IMR-90 (cell line): ENCODE measurements around the gene CMSS1. TPM values are rescaled to one million over a fixed set of nuclear protein-coding genes. Genes with fewer than 3 reads are reported as not detected.

Source experiments
- ATAC-seq: fragments of 200-7000 bp; cut with Tn5 transposase; 2 replicates; pipeline ENCODE4 v1.9.1; 2020; ENCODE audit warnings: low read depth, mild to moderate bottlenecking, moderate library complexity
- BruUV-seq: library from RNA; stranded (reverse); fragments of 400-500 nt; replicated peaks from 2 replicates; lab custom pipeline; 2021; lab: Mats Ljungman, UMichigan
- CTCF ChIA-PET: fragments of 300-600 bp; formaldehyde crosslinking; extraction: SDS; loops from one replicate; lab custom pipeline; 2021; ENCODE audit warnings: antibody characterized with exemption; lab: Yijun Ruan, JAX
- POLR2A ChIA-PET: fragments of 300-600 bp; sonication (Branson Sonifier 250); formaldehyde crosslinking; loops from one replicate; lab custom pipeline; 2022; ENCODE audit warnings: antibody characterized with exemption; ENCODE audit not compliant: unreplicated experiment; lab: Charles Lee
- DNase-seq: peaks from one replicate; pipeline ENCODE4 v3.0.0; 2013
- H2AFZ ChIP-seq: replicated peaks from 2 replicates; pipeline ENCODE3; 2013; ENCODE audit warnings: low read length, mild to moderate bottlenecking; ENCODE audit not compliant: poor library complexity
- H2AK5ac ChIP-seq: 2 replicates; pipeline ENCODE4 v1.6.1; 2013; ENCODE audit warnings: low read depth, low read length, inconsistent platforms
- H2AK9ac ChIP-seq: replicated peaks from 2 replicates; pipeline ENCODE3; 2013; ENCODE audit warnings: mild to moderate bottlenecking, low read depth, low read length, moderate library complexity; ENCODE audit not compliant: poor library complexity
- H2BK120ac ChIP-seq: 2 replicates; pipeline ENCODE4 v1.6.1; 2013; ENCODE audit warnings: low read depth, low read length, inconsistent platforms
- H2BK15ac ChIP-seq: 3 replicates; pipeline ENCODE4 v1.6.1; 2013; ENCODE audit warnings: low read depth, low read length, inconsistent platforms
- H2BK20ac ChIP-seq: 2 replicates; pipeline ENCODE4 v1.6.1; 2013; ENCODE audit warnings: low read depth, mild to moderate bottlenecking, inconsistent platforms, low read length, moderate library complexity
- H2BK5ac ChIP-seq: 2 replicates; pipeline ENCODE4 v1.6.1; 2013; ENCODE audit warnings: mild to moderate bottlenecking, low read depth, low read length, inconsistent platforms; ENCODE audit not compliant: poor library complexity, severe bottlenecking
- H3K14ac ChIP-seq: replicated peaks from 2 replicates; pipeline ENCODE4 v1.6.1; 2013; ENCODE audit warnings: low read depth, low read length, inconsistent platforms
- H3K18ac ChIP-seq: 2 replicates; pipeline ENCODE4 v1.6.1; 2013; ENCODE audit warnings: low read depth, low read length, control low read depth
- H3K23ac ChIP-seq: 2 replicates; pipeline ENCODE4 v1.6.1; 2013; ENCODE audit warnings: low read depth, low read length, inconsistent platforms
- H3K27ac ChIP-seq: 2 replicates; pipeline ENCODE4 v1.5.1; 2013; ENCODE audit warnings: mild to moderate bottlenecking, control low read depth, low read length; ENCODE audit not compliant: insufficient read depth
- H3K27me3 ChIP-seq: 2 replicates; pipeline ENCODE4 v1.6.1; 2013; ENCODE audit warnings: low read length; ENCODE audit not compliant: control insufficient read depth, insufficient read depth
- H3K36me3 ChIP-seq: 2 replicates; pipeline ENCODE4 v1.6.1; 2013; ENCODE audit warnings: low read length, mixed read lengths; ENCODE audit not compliant: control insufficient read depth, insufficient read depth
- H3K4ac ChIP-seq: 2 replicates; pipeline ENCODE4 v1.6.1; 2013; ENCODE audit warnings: low read depth, low read length, inconsistent platforms
- H3K4me1 ChIP-seq: 2 replicates; pipeline ENCODE4 v1.6.1; 2013; ENCODE audit warnings: low read length, mixed read lengths; ENCODE audit not compliant: control insufficient read depth, insufficient read depth
- H3K4me2 ChIP-seq: 2 replicates; pipeline ENCODE4 v1.6.1; 2013; ENCODE audit warnings: low read depth, mild to moderate bottlenecking, control low read depth, low read length, moderate library complexity
- H3K4me3 ChIP-seq: 2 replicates; pipeline ENCODE4 v1.5.1; 2013; ENCODE audit warnings: low read depth, mild to moderate bottlenecking, control low read depth, low read length, moderate library complexity; ENCODE audit not compliant: insufficient read depth
- H3K56ac ChIP-seq: 2 replicates; pipeline ENCODE4 v1.6.1; 2013; ENCODE audit warnings: low read length, inconsistent platforms; ENCODE audit not compliant: insufficient read depth; ENCODE audit errors: extremely low read depth
- H3K79me1 ChIP-seq, 2 experiments: 2 replicates each; pipeline ENCODE4 v1.6.1; 2013; ENCODE audit warnings: low read length in 2 of 2, inconsistent platforms in 1 of 2, low read depth in 1 of 2
- H3K9ac ChIP-seq: 2 replicates; pipeline ENCODE4 v1.6.1; 2013; ENCODE audit warnings: low read depth, low read length, control low read depth
- H3K9me1 ChIP-seq: 2 replicates; pipeline ENCODE4 v1.6.1; 2013; ENCODE audit warnings: low read length, inconsistent platforms; ENCODE audit not compliant: insufficient read depth
- H3K9me3 ChIP-seq: 2 replicates; pipeline ENCODE4 v1.6.1; 2013; ENCODE audit warnings: low read length; ENCODE audit not compliant: control insufficient read depth, insufficient read depth
- H4K20me1 ChIP-seq: 2 replicates; pipeline ENCODE4 v1.6.1; 2013; ENCODE audit warnings: low read length, inconsistent platforms; ENCODE audit not compliant: insufficient read depth
- H4K5ac ChIP-seq: 2 replicates; pipeline ENCODE4 v1.6.1; 2013; ENCODE audit warnings: mild to moderate bottlenecking, low read depth, low read length, control low read depth
- H4K8ac ChIP-seq, 2 experiments: 2 replicates each; pipeline ENCODE4 v1.6.1; 2013; ENCODE audit warnings: low read depth in 2 of 2, low read length in 2 of 2, control low read depth in 1 of 2, inconsistent platforms in 1 of 2
- H4K91ac ChIP-seq: 2 replicates; pipeline ENCODE4 v1.6.1; 2013; ENCODE audit warnings: low read depth, low read length, inconsistent platforms; ENCODE audit not compliant: insufficient read depth
- CEBPB ChIP-seq: IDR thresholded peaks from 2 replicates; pipeline ENCODE4 v1.6.1; 2012; ENCODE audit warnings: low read depth, low read length, improper control_type of control experiment
- CHD1 ChIP-seq: IDR thresholded peaks from 2 replicates; pipeline ENCODE4 v1.6.1; 2012; ENCODE audit warnings: low read depth, low read length, improper control_type of control experiment
- RCOR1 ChIP-seq: IDR thresholded peaks from 2 replicates; pipeline ENCODE4 v1.6.1; 2012; ENCODE audit warnings: mild to moderate bottlenecking, low read length, improper control_type of control experiment; ENCODE audit not compliant: insufficient replicate concordance
- WGBS, 2 experiments: methylation state at CpG; one replicate each; pipeline versions ENCODE4 v1.1.5 to v1.1.7; 2013; ENCODE audit warnings: missing lambda C conversion rate in 2 of 2; ENCODE audit not compliant: insufficient read length in 1 of 2; ENCODE audit errors: extremely low coverage in 2 of 2; 5-methylcytosine and 5-hydroxymethylcytosine counted together
- dilution Hi-C: fragments of 300-500 bp; cut with HindIII; formaldehyde crosslinking; loops from one replicate; pipeline ENCODE4 v1.14.3; 2018; ENCODE audit warnings: low sequenced_read_pairs; ENCODE audit not compliant: unreplicated experiment
- in situ Hi-C: fragments of 300-500 bp; cut with MboI; formaldehyde crosslinking; loops from 3 replicates; pipeline ENCODE4 v1.14.3; 2019; ENCODE audit warnings: low sequenced_read_pairs, inconsistent platforms, mixed read lengths
- intact Hi-C: fragments of 100-400 bp; cut with micrococcal nuclease; formaldehyde crosslinking; loops from 2 replicates; pipeline ENCODE4 v1.10.0; 2022
- polyA plus RNA-seq, 3 experiments: library from polyadenylated mRNA; depleted of rRNA; stranded (reverse); fragments of >200 nt; gene quantifications; 2 replicates each; pipeline ENCODE4 v1.2.3, GENCODE V29; 2012; ENCODE audit warnings: low replicate concordance in 1 of 3
- total RNA-seq: library from RNA; depleted of rRNA; stranded (reverse); fragments of >200 nt; gene quantifications from 2 replicates; pipeline ENCODE4 v1.2.3, GENCODE V29; 2012

CMSS1 gene
- total and polyA plus RNA-seq, 2 of the 4 experiments (the other 2 are of a cell fraction): 12.5 to 13.6 TPM

DNA sequence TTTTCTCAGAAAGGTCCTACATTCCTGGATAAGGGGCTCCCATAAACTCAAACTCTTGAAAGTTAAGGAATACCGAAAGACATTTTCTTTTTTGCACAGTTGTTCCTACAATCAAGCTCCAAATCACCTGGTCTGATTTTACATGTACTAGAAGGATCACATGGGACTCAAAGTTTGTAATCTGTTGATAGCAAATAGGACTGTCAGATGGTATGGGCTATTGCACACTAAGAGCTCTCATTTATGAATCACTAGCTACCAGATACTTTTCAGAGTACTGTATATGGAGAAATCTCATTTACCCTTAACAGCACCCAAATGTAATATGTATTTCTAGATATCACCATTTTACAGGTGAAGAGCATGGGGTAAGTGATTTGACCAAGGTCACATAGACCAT, 49.5 kb upstream of the CMSS1 start:
- H3K14ac ChIP-seq: no peak overlapping the region
- H3K36me3 ChIP-seq: no peaks in the 10 kb centered on the region
- no peak overlapping the region for H3K4me3 ChIP-seq
- in situ Hi-C loops (loop anchor here (25.0 kb wide), 1 partner anchor 1156 kb away; no protein-coding TSS in a partner anchor), intact Hi-C loops (no loop called here), dilution Hi-C loops (loop anchor here (25.0 kb wide), 1 partner anchor 756 kb away; no protein-coding TSS in a partner anchor)
- no peak overlapping the region for H2BK20ac ChIP-seq
- ChIA-PET POLR2A (no interaction called here), CTCF (interaction anchor here (0.6 to 1.8 kb wide), 3 partner anchors 15 to 40 kb away, joined by 3 to 6 read pairs (median 3); no protein-coding TSS in a partner anchor)
- H2AK9ac ChIP-seq: no peak overlapping the region
- no peak overlapping the region for H3K4ac ChIP-seq
- no peak overlapping the region for H2BK15ac ChIP-seq
- no peak overlapping the region for H3K23ac ChIP-seq
- no peak overlapping the region for H4K5ac ChIP-seq
- H4K20me1 ChIP-seq: no peaks in the 10 kb centered on the region
- no peak overlapping the region for H4K91ac ChIP-seq
- H3K18ac ChIP-seq: no peak overlapping the region
- no CpG with 5 or more reads among the region's 1 CpG for WGBS, 2 experiments
- H4K8ac ChIP-seq: no peak overlapping the region
- DNase-seq (peak; percentile 30), ATAC-seq (no peak)
- H2BK5ac ChIP-seq: no peak overlapping the region
- H3K4me1 ChIP-seq: peaks cover 7% of the 10 kb centered on the region; the same call in 1 of the 2 replicates
- H2AFZ ChIP-seq: no peak overlapping the region
- H3K56ac ChIP-seq: no peak overlapping the region
- peaks cover 6% of the 10 kb centered on the region; the same call in 1 of the 2 replicates for H3K9me1 ChIP-seq
- H3K79me1 ChIP-seq: peaks cover 4% of the 10 kb centered on the region in 2 experiments; a peak in 1 of 4 replicates
- H3K4me2 ChIP-seq: no peak overlapping the region
- H3K9me3 ChIP-seq: no peaks in the 10 kb centered on the region
- H3K9ac ChIP-seq: no peak overlapping the region
- 0 out of 2 replicates have a peak, but pooled peaks have one; percentile 9 for TF ChIP-seq CEBPB
- no peak for TF ChIP-seq RCOR1
- no peak for TF ChIP-seq CHD1
- no TSS peak for BruUV-seq
- H3K27me3 ChIP-seq: no peaks in the 10 kb centered on the region
- H2BK120ac ChIP-seq: no peak overlapping the region
- no peak overlapping the region for H2AK5ac ChIP-seq
- no peak overlapping the region for H3K27ac ChIP-seq
